NCI-H82 treated with DMSO at 0.1 percent for 48 hours (cell line): ENCODE measurements around the gene HLA-DRA.
A peak's percentile ranks its signal among the peaks of the same experiment; 100 is the strongest.

Experiments
- DNase-seq: peaks from one replicate; lab custom pipeline; 2025; ENCODE audit not compliant: unreplicated experiment; lab: John Stamatoyannopoulos, UW

The HLA-DRA gene

GRCh38 chr6:32439602-32440214, at the start of gene HLA-DRA:
Gene HLA-DRA, plus strand, starts transcription at chr6:32439887. Its CDS starts 64 bp downstream, at chr6:32439951.
- peak; percentile 27 for DNase-seq

GRCh38 chr6:32391505-32391904, 48.2 kb upstream of the HLA-DRA start:
- no peak for DNase-seq

GRCh38 chr6:32393665-32394420, 45.8 kb upstream of the HLA-DRA start:
- no peak for DNase-seq

GRCh38 chr6:32396028-32396427, 43.7 kb upstream of the HLA-DRA start:
- DNase-seq: no peak

- DNase-seq: no peak
Observed at GRCh38 chr6:32397252-32397920, 42.3 kb upstream of the HLA-DRA start.

- DNase-seq: no peak
Observed at GRCh38 chr6:32401284-32401963, 38.3 kb upstream of the HLA-DRA start.

- DNase-seq: no peak
Observed at GRCh38 chr6:32402812-32403211, 36.9 kb upstream of the HLA-DRA start.

GRCh38 chr6:32405656-32406055, 34.0 kb upstream of the HLA-DRA start:
- DNase-seq: no peak

- DNase-seq: no peak
Observed at GRCh38 chr6:32406197-32406596, 33.5 kb upstream of the HLA-DRA start.

- no peak for DNase-seq
Observed at GRCh38 chr6:32406857-32407256, 32.8 kb upstream of the HLA-DRA start, which contains the start of gene BTNL2. Gene BTNL2, minus strand, starts transcription at chr6:32407181. Its CDS starts 58 bp downstream, at chr6:32407123.

- DNase-seq: no peak
Observed at GRCh38 chr6:32410906-32411305, 28.8 kb upstream of the HLA-DRA start.

GRCh38 chr6:32411566-32412327, 27.9 kb upstream of the HLA-DRA start:
- DNase-seq: no peak

- peak; percentile 52 for DNase-seq
Observed at GRCh38 chr6:32413427-32414047, 26.1 kb upstream of the HLA-DRA start.

- DNase-seq: peak; percentile 20
Observed at GRCh38 chr6:32415521-32416019, 24.1 kb upstream of the HLA-DRA start.

- no peak for DNase-seq
Observed at GRCh38 chr6:32416036-32416435, 23.7 kb upstream of the HLA-DRA start.

- DNase-seq: no peak
Observed at GRCh38 chr6:32424589-32425300, 14.9 kb upstream of the HLA-DRA start.

GRCh38 chr6:32426338-32426737, 13.3 kb upstream of the HLA-DRA start:
- no peak for DNase-seq

- DNase-seq: no peak
Observed at GRCh38 chr6:32427218-32427617, 12.5 kb upstream of the HLA-DRA start.

- DNase-seq: no peak
Observed at GRCh38 chr6:32427934-32428474, 11.7 kb upstream of the HLA-DRA start.
